PC-9 (cell line): Measurements from ENCODE around the gene MYO10.

Experiments
- CTCF ChIP-seq: fragments of 200-600 bp; sonication (generic); conservative IDR thresholded peaks from 2 replicates; pipeline ENCODE4 v1.6.1; 2017; ENCODE audit warnings: mixed run types, antibody characterized with exemption, mild to moderate bottlenecking, moderate library complexity
- EZH2 ChIP-seq: fragments of 200-600 bp; sonication (generic); IDR thresholded peaks from 2 replicates; pipeline ENCODE4 v1.8.0; 2017; ENCODE audit warnings: antibody characterized with exemption, low read depth

- no peak for TF ChIP-seq CTCF
- no peak for TF ChIP-seq EZH2
These were observed 199.7 kb downstream of the MYO10 start for GRCh38 chr5:16736158-16736995.
